Nephron (organoid): ENCODE data around the gene NCOA7.

Source experiments
- H3K27ac Mint-ChIP-seq, 3 experiments: 2 replicates each; pipeline ENCODE4 v1.8.0; 2020; ENCODE audit warnings: mixed read lengths in 3 of 3, mild to moderate bottlenecking in 2 of 3, moderate library complexity in 1 of 3
- H3K27me3 Mint-ChIP-seq: 2 replicates; pipeline ENCODE4 v1.8.0; 2021; ENCODE audit warnings: low read depth, mild to moderate bottlenecking, moderate library complexity, mixed read lengths
- H3K36me3 Mint-ChIP-seq: 2 replicates; pipeline ENCODE4 v1.8.0; 2020; ENCODE audit warnings: low read depth, mixed read lengths
- H3K4me1 Mint-ChIP-seq: 2 replicates; pipeline ENCODE4 v1.8.0; 2020; ENCODE audit warnings: mixed read lengths
- H3K4me3 Mint-ChIP-seq, 3 experiments: 2 replicates each; pipeline ENCODE4 v1.8.0; 2020; ENCODE audit warnings: mild to moderate bottlenecking in 3 of 3, mixed read lengths in 3 of 3, moderate library complexity in 2 of 3
- H3K9me3 Mint-ChIP-seq: 2 replicates; pipeline ENCODE4 v1.8.0; 2020; ENCODE audit warnings: mixed read lengths
- TF ChIP-seq, protein P1 (sequence below), 3 experiments: fragments of 200-600 bp; sonication (generic); IDR thresholded peaks; one replicate each; pipeline ENCODE4 v1.5.0; 2021; ENCODE audit warnings: antibody characterized with exemption in 3 of 3; ENCODE audit not compliant: unreplicated experiment in 3 of 3

The NCOA7 gene

DNA sequence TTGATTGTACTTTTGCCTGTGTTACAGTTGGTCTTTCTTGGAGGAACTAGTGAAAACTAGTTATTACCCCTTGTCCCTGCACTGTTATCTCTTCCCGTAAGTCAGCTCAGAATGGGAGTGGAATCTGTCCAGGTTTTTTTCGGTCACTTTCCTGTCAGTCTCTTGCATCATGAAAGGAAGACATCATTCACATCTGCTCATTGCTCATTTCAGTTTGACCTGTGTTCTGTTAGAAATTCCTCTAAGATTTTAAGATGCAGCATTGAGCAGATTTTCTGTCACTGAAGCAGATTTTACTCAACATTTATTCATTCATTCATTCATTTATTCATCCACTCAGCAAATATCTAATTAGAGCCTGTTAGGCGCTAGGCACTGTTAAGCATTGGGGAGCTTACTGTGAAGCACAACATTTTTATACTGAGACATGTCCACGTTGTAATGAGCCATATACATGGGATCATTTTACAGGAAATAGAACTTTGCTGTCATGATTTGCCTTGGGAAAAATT, 132.7 kb downstream of the NCOA7 start:
- Mint-ChIP-seq H3K36me3 (peaks cover 27% of the 10 kb centered on the region), H3K27ac (no peak overlapping the region), H3K27me3 (no peaks in the 10 kb centered on the region), H3K4me1 (peaks cover 10% of the 10 kb centered on the region), H3K4me3 (no peak overlapping the region), H3K9me3 (no peaks in the 10 kb centered on the region)
- TF ChIP-seq, protein P1, sequence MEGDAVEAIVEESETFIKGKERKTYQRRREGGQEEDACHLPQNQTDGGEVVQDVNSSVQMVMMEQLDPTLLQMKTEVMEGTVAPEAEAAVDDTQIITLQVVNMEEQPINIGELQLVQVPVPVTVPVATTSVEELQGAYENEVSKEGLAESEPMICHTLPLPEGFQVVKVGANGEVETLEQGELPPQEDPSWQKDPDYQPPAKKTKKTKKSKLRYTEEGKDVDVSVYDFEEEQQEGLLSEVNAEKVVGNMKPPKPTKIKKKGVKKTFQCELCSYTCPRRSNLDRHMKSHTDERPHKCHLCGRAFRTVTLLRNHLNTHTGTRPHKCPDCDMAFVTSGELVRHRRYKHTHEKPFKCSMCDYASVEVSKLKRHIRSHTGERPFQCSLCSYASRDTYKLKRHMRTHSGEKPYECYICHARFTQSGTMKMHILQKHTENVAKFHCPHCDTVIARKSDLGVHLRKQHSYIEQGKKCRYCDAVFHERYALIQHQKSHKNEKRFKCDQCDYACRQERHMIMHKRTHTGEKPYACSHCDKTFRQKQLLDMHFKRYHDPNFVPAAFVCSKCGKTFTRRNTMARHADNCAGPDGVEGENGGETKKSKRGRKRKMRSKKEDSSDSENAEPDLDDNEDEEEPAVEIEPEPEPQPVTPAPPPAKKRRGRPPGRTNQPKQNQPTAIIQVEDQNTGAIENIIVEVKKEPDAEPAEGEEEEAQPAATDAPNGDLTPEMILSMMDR (IDR thresholded peaks at IDR 0.05; ENCODE audit: unreplicated experiment in 3 of 3): no peak

DNA sequence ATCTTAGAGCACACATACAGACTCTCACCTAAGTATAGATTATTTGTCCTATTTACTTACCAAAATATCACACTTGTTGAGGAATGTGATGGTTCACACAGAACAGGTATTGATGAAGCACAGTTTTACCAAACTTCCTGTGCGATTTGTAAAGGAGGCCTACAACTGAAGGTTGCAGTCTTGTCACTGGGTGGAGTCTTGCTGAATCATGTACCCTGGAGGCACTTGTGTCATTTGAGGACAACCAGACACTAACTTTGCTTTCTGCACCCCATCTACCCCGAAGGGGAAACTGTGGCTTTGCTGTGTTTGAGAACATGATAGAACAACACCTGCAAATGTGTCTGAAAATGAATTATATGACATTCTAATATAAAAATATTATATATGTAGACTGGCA, 133.4 kb downstream of the NCOA7 start:
- no peaks in the 10 kb centered on the region for H3K27me3 Mint-ChIP-seq
- H3K4me1 Mint-ChIP-seq: peaks cover 2% of the 10 kb centered on the region
- H3K9me3 Mint-ChIP-seq: no peaks in the 10 kb centered on the region
- peaks cover 28% of the 10 kb centered on the region for H3K36me3 Mint-ChIP-seq
- H3K4me3 Mint-ChIP-seq: no peak overlapping the region
- H3K27ac Mint-ChIP-seq: no peak overlapping the region
- TF ChIP-seq, protein P1 (IDR thresholded peaks at IDR 0.05; ENCODE audit: unreplicated experiment in 3 of 3): no peak

DNA sequence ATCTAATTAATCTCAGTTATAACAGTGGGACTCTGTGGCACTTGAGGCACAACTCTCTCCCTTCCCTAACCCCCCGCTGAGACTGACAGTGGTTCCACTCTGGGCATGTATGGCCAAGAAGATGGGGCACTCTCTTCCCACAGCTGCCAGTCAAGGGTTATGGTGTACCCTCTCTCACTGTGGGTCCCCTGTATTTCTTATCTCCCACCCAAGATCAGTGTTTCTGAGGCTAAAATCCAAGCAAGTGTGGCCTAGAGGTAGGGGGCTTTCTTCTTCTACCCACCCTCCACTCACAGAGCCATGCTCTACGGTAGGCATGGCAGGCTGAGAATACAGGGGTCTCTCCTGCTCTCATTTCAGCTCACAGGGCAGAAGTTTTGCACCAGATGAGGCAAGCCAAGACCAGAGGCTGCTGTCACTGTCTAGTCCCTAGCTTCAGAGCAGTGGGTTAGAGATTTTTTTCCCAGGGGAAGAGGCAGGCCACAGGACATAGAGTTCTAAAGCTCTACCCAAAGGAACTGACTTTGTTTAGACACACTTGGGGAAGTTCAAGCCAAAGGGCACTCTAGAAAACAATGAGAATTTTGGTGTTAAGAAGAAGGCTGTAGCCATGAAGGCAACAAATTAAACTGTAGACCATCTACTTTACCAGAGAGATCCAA, 134.1 kb downstream of the NCOA7 start:
- TF ChIP-seq, protein P1 (IDR thresholded peaks at IDR 0.05; ENCODE audit: unreplicated experiment in 3 of 3): no peak
- no peaks in the 10 kb centered on the region for H3K9me3 Mint-ChIP-seq
- H3K36me3 Mint-ChIP-seq: peaks cover 28% of the 10 kb centered on the region
- H3K27me3 Mint-ChIP-seq: no peaks in the 10 kb centered on the region
- H3K4me1 Mint-ChIP-seq: no peaks in the 10 kb centered on the region
- no peak overlapping the region for H3K4me3 Mint-ChIP-seq
- no peak overlapping the region for H3K27ac Mint-ChIP-seq

DNA sequence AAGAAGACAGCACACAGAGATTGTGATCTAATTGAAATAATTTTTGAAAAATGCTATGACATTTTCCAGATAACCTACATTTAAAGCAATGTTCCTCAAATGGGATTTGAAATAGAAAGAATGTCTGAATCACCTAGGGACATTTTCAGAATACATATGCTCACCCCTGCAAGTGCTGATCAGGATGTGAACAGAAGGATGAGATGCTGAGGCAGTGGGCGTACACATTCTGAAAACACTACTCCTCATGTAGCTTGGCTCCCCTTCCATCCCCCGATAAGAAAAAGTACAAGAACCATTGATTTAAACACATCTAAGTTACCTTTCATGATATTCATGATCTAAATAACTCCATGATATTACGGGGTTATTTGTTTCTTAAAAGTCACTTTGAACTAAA, 136.0 kb downstream of the NCOA7 start:
- TF ChIP-seq, protein P1 (IDR thresholded peaks at IDR 0.05; ENCODE audit: unreplicated experiment in 3 of 3): no peak
- H3K27me3 Mint-ChIP-seq: no peaks in the 10 kb centered on the region
- H3K9me3 Mint-ChIP-seq: no peaks in the 10 kb centered on the region
- no peak overlapping the region for H3K4me3 Mint-ChIP-seq
- H3K27ac Mint-ChIP-seq: no peak overlapping the region
- peaks cover 36% of the 10 kb centered on the region for H3K36me3 Mint-ChIP-seq
- no peaks in the 10 kb centered on the region for H3K4me1 Mint-ChIP-seq

DNA sequence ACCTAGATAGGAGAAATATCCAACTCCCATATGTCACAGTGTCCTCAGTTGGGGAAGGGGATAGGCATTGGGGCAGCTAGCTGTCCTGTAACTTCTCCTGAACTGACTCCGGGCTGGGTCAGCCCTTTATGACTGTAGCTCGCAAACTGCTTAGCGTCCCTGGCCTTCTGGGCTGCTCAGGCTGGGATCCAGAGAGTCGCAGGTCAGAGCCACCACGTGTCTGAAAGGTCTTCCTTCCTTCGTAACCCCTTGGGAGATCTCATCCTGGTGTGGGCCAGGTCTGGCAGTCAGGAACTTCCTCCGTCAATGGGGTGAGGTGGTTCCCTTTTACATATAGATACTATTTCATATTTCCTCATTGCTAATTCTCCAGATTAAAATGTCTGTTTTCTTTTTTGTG, 137.0 kb downstream of the NCOA7 start:
- no peaks in the 10 kb centered on the region for H3K27me3 Mint-ChIP-seq
- no peak overlapping the region for H3K4me3 Mint-ChIP-seq
- H3K36me3 Mint-ChIP-seq: peaks cover 35% of the 10 kb centered on the region
- no peaks in the 10 kb centered on the region for H3K9me3 Mint-ChIP-seq
- no peaks in the 10 kb centered on the region for H3K4me1 Mint-ChIP-seq
- no peak overlapping the region for H3K27ac Mint-ChIP-seq
- TF ChIP-seq, protein P1 (IDR thresholded peaks at IDR 0.05; ENCODE audit: unreplicated experiment in 3 of 3): no peak
